Neural progenitor cell (in vitro differentiated cells): ENCODE data around the gene SAMHD1. TPM values are rescaled to one million over a fixed set of nuclear protein-coding genes. Genes with fewer than 3 reads are reported as not detected.

ENCODE experiments used
- DNase-seq: peaks from one replicate; pipeline ENCODE4 v3.0.0-alpha.2; 2016; ENCODE audit warnings: low spot score
- H2AFZ ChIP-seq: fragments of 200-600 bp; sonication (generic); replicated peaks from 2 replicates; pipeline ENCODE4 v1.6.1; 2016; ENCODE audit warnings: antibody characterized with exemption
- H3F3A ChIP-seq: fragments of 200-600 bp; sonication (generic); 2 replicates; pipeline ENCODE4 v1.6.1; 2016; ENCODE audit warnings: antibody characterized with exemption, low read depth
- H3K27ac ChIP-seq: fragments of 200-600 bp; sonication (generic); 2 replicates; pipeline ENCODE4 v1.5.1; 2016; ENCODE audit warnings: mild to moderate bottlenecking
- H3K27me3 ChIP-seq: fragments of 200-600 bp; sonication (generic); 2 replicates; pipeline ENCODE4 v1.6.1; 2016; ENCODE audit warnings: mild to moderate bottlenecking, moderate library complexity
- H3K36me3 ChIP-seq: fragments of 200-600 bp; sonication (generic); 2 replicates; pipeline ENCODE4 v1.5.1; 2016
- H3K4me1 ChIP-seq: fragments of 200-600 bp; sonication (generic); 2 replicates; pipeline ENCODE4 v1.6.1; 2016; ENCODE audit warnings: mixed run types
- H3K4me2 ChIP-seq: fragments of 200-600 bp; sonication (generic); 2 replicates; pipeline ENCODE4 v1.6.1; 2016
- H3K4me3 ChIP-seq: fragments of 200-600 bp; sonication (generic); 2 replicates; pipeline ENCODE4 v1.5.1; 2016
- H3K79me2 ChIP-seq: fragments of 200-600 bp; sonication (generic); 2 replicates; pipeline ENCODE4 v1.6.1; 2016; ENCODE audit warnings: low read depth
- H3K9ac ChIP-seq: fragments of 200-600 bp; sonication (generic); 2 replicates; pipeline ENCODE4 v1.6.1; 2016
- H3K9me3 ChIP-seq: fragments of 200-600 bp; sonication (generic); 2 replicates; pipeline ENCODE4 v1.5.1; 2016; ENCODE audit warnings: low read depth
- H4K20me1 ChIP-seq: fragments of 200-600 bp; sonication (generic); 2 replicates; pipeline ENCODE4 v1.6.1; 2016; ENCODE audit warnings: low read depth
- H3K27ac Mint-ChIP-seq: 3 replicates; pipeline ENCODE4 v1.8.0; 2021; ENCODE audit warnings: mixed read lengths
- H3K27me3 Mint-ChIP-seq: 2 replicates; pipeline ENCODE4 v1.8.0; 2022; ENCODE audit warnings: low read depth, mild to moderate bottlenecking, inconsistent platforms, moderate library complexity, mixed read lengths; ENCODE audit not compliant: insufficient read depth
- H3K36me3 Mint-ChIP-seq: 3 replicates; pipeline ENCODE4 v1.8.0; 2021; ENCODE audit warnings: mixed read lengths
- H3K4me1 Mint-ChIP-seq: 3 replicates; pipeline ENCODE4 v1.8.0; 2021; ENCODE audit warnings: mixed read lengths
- H3K4me3 Mint-ChIP-seq: 3 replicates; pipeline ENCODE4 v1.8.0; 2021; ENCODE audit warnings: mild to moderate bottlenecking, moderate library complexity, mixed read lengths
- H3K9me3 Mint-ChIP-seq: 3 replicates; pipeline ENCODE4 v1.8.0; 2020; ENCODE audit warnings: mixed read lengths
- CTCF ChIP-seq: fragments of 200-600 bp; sonication (generic); IDR thresholded peaks from 2 replicates; pipeline ENCODE4 v1.5.1; 2017; ENCODE audit warnings: antibody characterized with exemption, mild to moderate bottlenecking
- EZH2 ChIP-seq: fragments of 200-600 bp; sonication (generic); IDR thresholded peaks from 2 replicates; pipeline ENCODE4 v1.6.1; 2017; ENCODE audit warnings: antibody characterized with exemption, mild to moderate bottlenecking, moderate library complexity
- EZH2phosphoT487 ChIP-seq: fragments of 200-600 bp; sonication (generic); IDR thresholded peaks from 2 replicates; pipeline ENCODE4 v1.6.1; 2017; ENCODE audit warnings: antibody characterized with exemption
- total RNA-seq: library from RNA; depleted of rRNA; stranded (reverse); fragments of >200 nt; gene quantifications from 2 replicates; pipeline ENCODE4 v1.2.3, GENCODE V29; 2015; ENCODE audit warnings: low replicate concordance

SAMHD1 gene
- total RNA-seq, 1 donor from 2014 or later = 29.0 TPM

GRCh38 chr20:36881888-36882287 is 69.6 kb downstream of the SAMHD1 start:
- Histone ChIP-seq H3K4me1 (no peaks in the 10 kb centered on the region), H3K36me3 (no peaks in the 10 kb centered on the region), H3K27me3 (no peaks in the 10 kb centered on the region), H4K20me1 (no peaks in the 10 kb centered on the region), H3K9me3 (no peaks in the 10 kb centered on the region), H3K79me2 (no peaks in the 10 kb centered on the region), H3K4me3 (no peak overlapping the region), H3F3A (peaks cover 13% of the 10 kb centered on the region), H3K4me2 (no peak overlapping the region), H3K9ac (no peak overlapping the region), H3K27ac (no peak overlapping the region), H2AFZ (no peak overlapping the region)
- H3K27ac Mint-ChIP-seq = no peak overlapping the region
- H3K4me3 Mint-ChIP-seq = no peak overlapping the region
- H3K27me3 Mint-ChIP-seq = peaks cover 10% of the 10 kb centered on the region
- TF ChIP-seq EZH2 = no peak
- TF ChIP-seq CTCF = no peak
- no peak for TF ChIP-seq EZH2phosphoT487
- H3K36me3 Mint-ChIP-seq = no peaks in the 10 kb centered on the region
- H3K9me3 Mint-ChIP-seq = no peaks in the 10 kb centered on the region
- peaks cover 8% of the 10 kb centered on the region for H3K4me1 Mint-ChIP-seq
- no peak for DNase-seq

GRCh38 chr20:36881331-36881730 is 70.2 kb downstream of the SAMHD1 start:
- no peak overlapping the region for H3K4me3 Mint-ChIP-seq
- peaks cover 4% of the 10 kb centered on the region for H3K4me1 Mint-ChIP-seq
- Histone ChIP-seq H4K20me1 (no peaks in the 10 kb centered on the region), H3K4me2 (no peak overlapping the region), H3K4me1 (no peaks in the 10 kb centered on the region), H3K27me3 (no peaks in the 10 kb centered on the region), H3K79me2 (no peaks in the 10 kb centered on the region), H3K27ac (no peak overlapping the region), H3F3A (peaks cover 7% of the 10 kb centered on the region), H3K36me3 (no peaks in the 10 kb centered on the region), H3K9me3 (no peaks in the 10 kb centered on the region), H3K4me3 (no peak overlapping the region), H3K9ac (no peak overlapping the region), H2AFZ (no peak overlapping the region)
- TF ChIP-seq EZH2phosphoT487 (no peak), EZH2 (no peak), CTCF (no peak)
- no peaks in the 10 kb centered on the region for H3K36me3 Mint-ChIP-seq
- no peak overlapping the region for H3K27ac Mint-ChIP-seq
- no peak for DNase-seq
- H3K9me3 Mint-ChIP-seq = no peaks in the 10 kb centered on the region
- peaks cover 10% of the 10 kb centered on the region for H3K27me3 Mint-ChIP-seq

GRCh38 chr20:36880741-36881250 is 70.7 kb downstream of the SAMHD1 start:
- no peak overlapping the region for H3K4me3 ChIP-seq
- Mint-ChIP-seq H3K9me3 (no peaks in the 10 kb centered on the region), H3K4me1 (peaks cover 3% of the 10 kb centered on the region), H3K27ac (no peak overlapping the region), H3K27me3 (peaks cover 10% of the 10 kb centered on the region), H3K36me3 (no peaks in the 10 kb centered on the region), H3K4me3 (no peak overlapping the region)
- no peak overlapping the region for H3K27ac ChIP-seq
- no peaks in the 10 kb centered on the region for H4K20me1 ChIP-seq
- H2AFZ ChIP-seq = no peak overlapping the region
- H3K9me3 ChIP-seq = no peaks in the 10 kb centered on the region
- H3F3A ChIP-seq = peaks cover 3% of the 10 kb centered on the region
- no peak overlapping the region for H3K4me2 ChIP-seq
- no peaks in the 10 kb centered on the region for H3K4me1 ChIP-seq
- DNase-seq = no peak
- no peaks in the 10 kb centered on the region for H3K79me2 ChIP-seq
- no peaks in the 10 kb centered on the region for H3K27me3 ChIP-seq
- no peak overlapping the region for H3K9ac ChIP-seq
- TF ChIP-seq CTCF (no peak), EZH2phosphoT487 (no peak), EZH2 (no peak)
- H3K36me3 ChIP-seq = no peaks in the 10 kb centered on the region
